ENCODE data around the gene SLC22A12. TPM values are rescaled to one million over a fixed set of nuclear protein-coding genes. Genes with fewer than 3 reads are reported as not detected.

SLC22A12 gene
- total and polyA plus RNA-seq, 2 donors (not counting 3 experiments of a cell fraction or from before 2014, with no cell fraction given) = not detected

DNA sequence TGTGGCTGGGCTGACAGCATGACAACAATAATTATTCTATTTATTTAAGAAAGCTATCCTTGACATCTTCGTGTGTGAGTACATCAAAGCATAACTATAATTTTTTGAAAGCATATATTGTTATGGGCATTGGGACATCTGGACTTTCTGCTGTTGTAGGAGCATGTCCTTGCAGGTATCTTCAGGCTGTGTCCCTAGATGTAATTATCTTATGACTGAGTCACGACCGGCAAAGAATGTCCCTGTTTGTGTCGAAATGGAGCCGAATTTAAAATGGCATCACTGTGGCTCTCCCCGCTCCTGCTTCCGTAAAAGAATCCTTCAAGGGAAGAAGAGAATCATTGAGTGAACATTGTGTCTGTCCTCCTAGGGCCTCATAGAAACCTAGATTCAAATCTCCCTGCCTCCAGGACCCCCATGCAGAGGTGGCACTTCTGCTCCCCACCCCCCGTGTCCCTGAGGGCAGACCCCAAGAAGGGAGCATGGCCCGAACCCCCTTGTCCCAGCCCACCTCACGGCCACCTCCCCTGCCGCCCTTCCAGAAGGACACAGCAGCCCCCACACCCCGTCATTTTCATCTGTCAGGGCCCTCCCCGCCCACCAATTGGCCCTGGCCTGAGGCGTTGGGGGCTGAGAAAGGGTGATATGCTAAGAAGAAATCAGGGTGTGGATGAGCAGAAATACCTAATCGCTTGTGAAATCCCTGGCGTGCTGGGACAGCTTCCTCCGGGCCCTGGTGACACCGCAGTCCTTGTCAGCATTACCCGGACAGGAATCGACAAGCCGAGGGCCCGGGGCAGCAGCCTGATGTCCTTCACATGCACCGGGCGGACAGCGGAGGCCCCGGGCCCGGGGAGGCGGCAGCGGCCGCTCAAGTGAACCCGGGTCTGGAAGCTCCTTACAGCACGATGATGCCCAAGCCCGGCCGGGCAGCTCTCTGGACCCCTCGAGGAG lies 48.6 kb upstream of the SLC22A12 start:
- Histone ChIP-seq H4K20me1 (replicated peaks; ENCODE audit: control insufficient read depth, extremely low read depth, insufficient read depth, low read length) (no peaks in the 10 kb centered on the region), H3K4me2 (ENCODE audit: insufficient read depth, low read length) (no peak overlapping the region), H3K4me3 (replicated peaks in 1 of 3; ENCODE audit: insufficient read depth in 1 of 3, low read depth in 1 of 3, low read length in 3 of 3) (no peak overlapping the region), H3K36me3 (ENCODE audit: control insufficient read depth in 2 of 2, extremely low read depth in 1 of 2, insufficient read depth in 2 of 2, low read length in 2 of 2) (no peaks in the 10 kb centered on the region), H2AFZ (ENCODE audit: low read depth, low read length) (no peak overlapping the region), H3K9ac (replicated peaks; ENCODE audit: extremely low read depth, insufficient read depth, low read length) (no peak overlapping the region), H3K27me3 (ENCODE audit: control insufficient read depth in 2 of 2, insufficient read depth in 2 of 2, low read length in 2 of 2) (no peaks in the 10 kb centered on the region), H3K27ac (ENCODE audit: insufficient read depth, low read depth, low read length) (no peak overlapping the region), H3K4me1 (ENCODE audit: control insufficient read depth, extremely low read depth, insufficient read depth, low read length) (peaks cover 10% of the 10 kb centered on the region), H3K79me2 (ENCODE audit: control insufficient read depth, insufficient read depth, low read length) (no peaks in the 10 kb centered on the region), H3K9me1 (replicated peaks; ENCODE audit: control insufficient read depth, extremely low read depth, insufficient read depth, low read length) (no peaks in the 10 kb centered on the region), H3K9me3 (replicated peaks; ENCODE audit: control insufficient read depth, insufficient read depth, low read length) (no peaks in the 10 kb centered on the region)
- BruUV-seq (replicated peaks) = no TSS peak
- TF ChIP-seq MAX (IDR thresholded peaks at IDR 0.05; ENCODE audit: insufficient read depth, insufficient read length) (no peak), GATA2 (IDR thresholded peaks at IDR 0.05; ENCODE audit: insufficient read depth, insufficient read length, low read depth, low read length) (no peak), JUN (IDR thresholded peaks at IDR 0.05; ENCODE audit: borderline replicate concordance, insufficient read depth, insufficient read length, low read depth) (no peak), POLR2A (IDR thresholded peaks at IDR 0.05; ENCODE audit: low read depth, low read length) (no peak), POLR2AphosphoS5 (IDR thresholded peaks at IDR 0.05; ENCODE audit: insufficient read depth, low read depth, low read length) (no peak)
- POLR2A ChIA-PET = no interaction called here
- FAIRE-seq (no peak), DNase-seq (ENCODE audit: low read depth, low spot score) (no peak)
- dilution Hi-C loops (cut with MboI; ENCODE audit: extremely low pct_ligation_motif_present, low sequenced_read_pairs) (no loop called here), intact Hi-C loops (cut with micrococcal nuclease) (no loop called here)
- CTCF ChIA-PET = interaction anchor here (1.2 kb wide), 1 partner anchor 110 kb away, joined by 3 read pairs; no protein-coding TSS in a partner anchor

DNA sequence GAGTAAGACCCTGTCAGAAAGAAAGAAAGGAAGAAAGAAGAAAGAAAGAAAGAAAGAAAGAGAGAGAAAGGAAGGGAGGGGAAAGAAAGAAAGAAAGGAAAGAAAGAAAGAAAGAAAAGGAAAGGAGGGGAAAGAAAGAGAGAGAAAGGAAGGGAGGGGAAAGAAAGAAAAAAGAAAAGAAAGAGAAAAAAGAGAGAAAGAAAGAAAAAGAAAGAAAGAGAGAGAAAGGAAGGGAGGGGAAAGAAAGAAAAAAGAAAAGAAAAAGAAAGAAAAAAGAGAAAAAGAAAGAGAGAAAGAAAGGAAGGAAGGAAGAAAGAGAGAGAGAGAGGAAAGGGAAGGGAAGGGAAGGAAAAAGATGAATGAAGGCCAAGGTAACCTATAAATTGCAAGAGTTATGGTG lies 47.2 kb upstream of the SLC22A12 start:
- no peaks in the 10 kb centered on the region for H3K79me2 ChIP-seq (ENCODE audit: control insufficient read depth, insufficient read depth, low read length)
- no peak overlapping the region for H3K9ac ChIP-seq (replicated peaks; ENCODE audit: extremely low read depth, insufficient read depth, low read length)
- no TSS peak for BruUV-seq (replicated peaks)
- no peaks in the 10 kb centered on the region for H4K20me1 ChIP-seq (replicated peaks; ENCODE audit: control insufficient read depth, extremely low read depth, insufficient read depth, low read length)
- no peak overlapping the region for H3K4me3 ChIP-seq (replicated peaks in 1 of 3; ENCODE audit: insufficient read depth in 1 of 3, low read depth in 1 of 3, low read length in 3 of 3)
- H3K36me3 ChIP-seq (ENCODE audit: control insufficient read depth in 2 of 2, extremely low read depth in 1 of 2, insufficient read depth in 2 of 2, low read length in 2 of 2) = no peaks in the 10 kb centered on the region
- TF ChIP-seq MAX (IDR thresholded peaks at IDR 0.05; ENCODE audit: insufficient read depth, insufficient read length) = no peak
- no peak for TF ChIP-seq MYC (IDR thresholded peaks at IDR 0.05; ENCODE audit: low read depth, low read length)
- no peak for TF ChIP-seq EZH2 (IDR thresholded peaks at IDR 0.05; ENCODE audit: borderline replicate concordance, low read depth, low read length, severe bottlenecking)
- TF ChIP-seq JUN (IDR thresholded peaks at IDR 0.05; ENCODE audit: borderline replicate concordance, insufficient read depth, insufficient read length, low read depth) = no peak
- TF ChIP-seq GATA2 (IDR thresholded peaks at IDR 0.05; ENCODE audit: insufficient read depth, insufficient read length, low read depth, low read length) = no peak
- TF ChIP-seq FOS (IDR thresholded peaks at IDR 0.05; ENCODE audit: borderline replicate concordance, insufficient read depth, low read length) = no peak
- no peak for TF ChIP-seq CTCF (IDR thresholded peaks at IDR 0.05; ENCODE audit: extremely low read depth in 1 of 2, insufficient read depth in 1 of 2, low read depth in 1 of 2, low read length in 2 of 2)
- no peak for TF ChIP-seq POLR2A (IDR thresholded peaks at IDR 0.05; ENCODE audit: low read depth, low read length)
- TF ChIP-seq POLR2AphosphoS5 (IDR thresholded peaks at IDR 0.05; ENCODE audit: insufficient read depth, low read depth, low read length) = no peak
- H2AFZ ChIP-seq (ENCODE audit: low read depth, low read length) = no peak overlapping the region
- intact Hi-C loops (cut with micrococcal nuclease) (no loop called here), dilution Hi-C loops (cut with MboI; ENCODE audit: extremely low pct_ligation_motif_present, low sequenced_read_pairs) (no loop called here)
- H3K27ac ChIP-seq (ENCODE audit: insufficient read depth, low read depth, low read length) = no peak overlapping the region
- FAIRE-seq = no peak
- no peaks in the 10 kb centered on the region for H3K27me3 ChIP-seq (ENCODE audit: control insufficient read depth in 2 of 2, insufficient read depth in 2 of 2, low read length in 2 of 2)
- H3K4me2 ChIP-seq (ENCODE audit: insufficient read depth, low read length) = no peak overlapping the region
- peaks cover 10% of the 10 kb centered on the region for H3K4me1 ChIP-seq (ENCODE audit: control insufficient read depth, extremely low read depth, insufficient read depth, low read length)
- no peaks in the 10 kb centered on the region for H3K9me1 ChIP-seq (replicated peaks; ENCODE audit: control insufficient read depth, extremely low read depth, insufficient read depth, low read length)
- ChIA-PET CTCF (interaction anchor here (1.5 kb wide), 1 partner anchor 145 kb away, joined by 4 read pairs; no protein-coding TSS in a partner anchor), POLR2A (no interaction called here)
- no peaks in the 10 kb centered on the region for H3K9me3 ChIP-seq (replicated peaks; ENCODE audit: control insufficient read depth, insufficient read depth, low read length)
- DNase-seq (ENCODE audit: low read depth, low spot score) = no peak
